Brain microvascular endothelial cell (primary cell): ENCODE results near the gene PLPPR3.

Source experiments
- DNase-seq: peaks from one replicate; pipeline ENCODE4 v3.0.0-alpha.2; 2020
- H3K27ac ChIP-seq: fragments of 250-450 bp; sonication (Bioruptor Pico); 2 replicates; pipeline ENCODE4 v1.5.1; 2020; ENCODE audit warnings: mild to moderate bottlenecking, moderate library complexity
- H3K27me3 ChIP-seq: fragments of 250-450 bp; sonication (Bioruptor Pico); replicated peaks from 2 replicates; pipeline ENCODE4 v1.5.1; 2020; ENCODE audit warnings: mild to moderate bottlenecking
- H3K36me3 ChIP-seq: fragments of 250-450 bp; sonication (Bioruptor Pico); replicated peaks from 2 replicates; pipeline ENCODE4 v1.5.1; 2020; ENCODE audit warnings: mild to moderate bottlenecking
- H3K4me3 ChIP-seq: 2 replicates; pipeline ENCODE4 v1.5.1; 2011; ENCODE audit warnings: low read depth, mild to moderate bottlenecking, control low read depth, low read length, moderate library complexity
- CTCF ChIP-seq: IDR thresholded peaks from 2 replicates; pipeline ENCODE4 v1.5.1; 2011; ENCODE audit warnings: low read depth, mild to moderate bottlenecking, moderate library complexity, low read length, control low read depth, inconsistent platforms; ENCODE audit errors: missing control alignments
- in situ Hi-C: cut with HindIII; loops from 2 replicates; pipeline ENCODE4 v1.10.0; 2017; ENCODE audit warnings: low sequenced_read_pairs, low pct_ligation_motif_present

The PLPPR3 gene

DNA sequence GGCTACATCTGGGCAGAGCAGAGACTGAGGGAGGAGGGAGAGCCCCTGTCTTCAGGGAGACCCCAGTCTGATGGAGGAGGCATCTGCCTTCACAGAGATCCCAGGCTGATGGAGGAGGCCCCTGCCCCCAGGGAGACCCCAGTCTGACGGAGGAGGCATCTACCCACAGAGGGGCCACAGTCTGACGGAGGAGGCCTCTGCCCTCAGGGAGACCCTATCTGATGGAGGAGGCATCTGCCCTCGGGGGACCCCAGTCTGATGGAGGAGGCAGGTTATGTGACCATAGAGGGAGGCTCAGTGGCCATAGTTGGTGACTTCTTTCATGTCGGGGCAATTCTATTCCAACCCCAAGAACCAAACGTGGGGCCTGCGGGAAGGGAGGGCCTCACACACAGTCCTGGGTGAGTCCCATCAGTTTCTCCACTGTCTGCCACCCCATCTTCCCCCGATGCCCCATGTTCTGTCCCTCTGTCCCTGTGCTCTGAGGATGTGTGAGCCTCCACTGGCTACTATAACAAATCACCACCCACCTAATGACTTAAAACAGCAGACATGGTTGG is 56.5 kb downstream of the PLPPR3 start:
- no peak overlapping the region for H3K4me3 ChIP-seq
- no peaks in the 10 kb centered on the region for H3K27me3 ChIP-seq
- no peak overlapping the region for H3K27ac ChIP-seq
- in situ Hi-C loops, result no loop called here
- H3K36me3 ChIP-seq, result no peaks in the 10 kb centered on the region
- no peak for TF ChIP-seq CTCF
- no peak for DNase-seq

- DNase-seq, result no peak
- in situ Hi-C loops, result no loop called here
- Histone ChIP-seq H3K27ac (no peak overlapping the region), H3K4me3 (no peak overlapping the region), H3K36me3 (no peaks in the 10 kb centered on the region), H3K27me3 (no peaks in the 10 kb centered on the region)
- TF ChIP-seq CTCF, result no peak
Measured at GRCh38 chr19:764301-764700, 57.5 kb downstream of the PLPPR3 start.

- DNase-seq, result no peak
- in situ Hi-C loops, result no loop called here
- H3K27ac ChIP-seq, result no peak overlapping the region
- H3K27me3 ChIP-seq, result no peaks in the 10 kb centered on the region
- H3K4me3 ChIP-seq, result no peak overlapping the region
- no peak for TF ChIP-seq CTCF
- H3K36me3 ChIP-seq, result no peaks in the 10 kb centered on the region
Measured at GRCh38 chr19:763869-764268, 57.9 kb downstream of the PLPPR3 start.

- Histone ChIP-seq H3K27me3 (no peaks in the 10 kb centered on the region), H3K27ac (no peak overlapping the region), H3K36me3 (no peaks in the 10 kb centered on the region), H3K4me3 (no peak overlapping the region)
- DNase-seq, result no peak
- TF ChIP-seq CTCF, result no peak
- in situ Hi-C loops, result no loop called here
Measured at GRCh38 chr19:763181-763580, 58.6 kb downstream of the PLPPR3 start.
